WTC11 (cell line): ENCODE results near the gene HLA-A. TPM values are rescaled to one million over a fixed set of nuclear protein-coding genes. Genes with fewer than 3 reads are reported as not detected.

Experiments
- total RNA-seq: library from RNA; stranded (reverse); gene quantifications from 3 replicates; pipeline ENCODE4 v1.2.3, GENCODE V29; 2021

HLA-A gene
- total RNA-seq, 1 experiment from 2014 or later: 93.2 TPM

Other genes with a start within 250 kb of the HLA-A start
- 7.5 to 11.8 TPM (median 11.2 TPM) in 3 replicates for gene HLA-F, start 219.1 kb upstream of the HLA-A start, total RNA-seq
- gene HLA-G, start 114.7 kb upstream of the HLA-A start, total RNA-seq: 1.1 to 1.7 TPM (median 1.4 TPM) in 3 replicates
- 37.7 to 39.6 TPM (median 38.8 TPM) in 3 replicates for gene POLR1H, start 118.7 kb downstream of the HLA-A start, total RNA-seq
- 25.0 to 28.4 TPM (median 27.7 TPM) in 3 replicates for gene PPP1R11, start 124.7 kb downstream of the HLA-A start, total RNA-seq
- gene RNF39, start 133.2 kb downstream of the HLA-A start, total RNA-seq: 4.2 to 5.1 TPM (median 4.5 TPM) in 3 replicates
- 0.11 to 0.16 TPM (median 0.13 TPM) in 3 replicates for gene TRIM31, start 170.6 kb downstream of the HLA-A start, total RNA-seq
- not detected in 3 replicates for gene TRIM40, start 193.6 kb downstream of the HLA-A start, total RNA-seq
- gene TRIM10, start 218.7 kb downstream of the HLA-A start, total RNA-seq: 0.09 to 0.22 TPM (median 0.16 TPM) in 3 replicates
- 0.32 to 0.53 TPM (median 0.35 TPM) in 3 replicates for gene TRIM15, start 221.0 kb downstream of the HLA-A start, total RNA-seq